ENCODE measurements around the gene FAM163B.

Gene FAM163B

GRCh38 chr9:133609311-133610098 is at the start of gene FAM163B:
TSS of gene FAM163B (minus strand) at chr9:133609389. CDS start at chr9:133580223, 29,166 bp downstream.
- peak; percentile 4 to 42 for DNase-seq

GRCh38 chr9:133657120-133657661 is 48.0 kb upstream of the FAM163B start:
- no peak for DNase-seq

- peak; percentile 21 to 46 for DNase-seq
Measured at GRCh38 chr9:133656211-133657119, 47.3 kb upstream of the FAM163B start.

GRCh38 chr9:133655701-133656100 is 46.5 kb upstream of the FAM163B start:
- DNase-seq, result no peak

GRCh38 chr9:133654736-133655657 is 45.8 kb upstream of the FAM163B start:
- DNase-seq, result no peak

- no peak for DNase-seq
Measured at GRCh38 chr9:133653638-133654037, 44.4 kb upstream of the FAM163B start.

GRCh38 chr9:133650026-133650425 is 40.8 kb upstream of the FAM163B start:
- DNase-seq, result no peak

GRCh38 chr9:133649194-133649593 is 40.0 kb upstream of the FAM163B start:
- DNase-seq, result no peak

- no peak for DNase-seq
Measured at GRCh38 chr9:133647765-133648469, 38.7 kb upstream of the FAM163B start.

- no peak for DNase-seq
Measured at GRCh38 chr9:133647148-133647547, 38.0 kb upstream of the FAM163B start.

GRCh38 chr9:133645021-133645765 is 36.0 kb upstream of the FAM163B start:
- no peak for DNase-seq

- DNase-seq, result no peak
Measured at GRCh38 chr9:133643978-133644760, 35.0 kb upstream of the FAM163B start.

GRCh38 chr9:133643362-133643755 is 34.2 kb upstream of the FAM163B start:
- DNase-seq, result no peak

GRCh38 chr9:133642708-133643361 is 33.6 kb upstream of the FAM163B start:
- no peak for DNase-seq

GRCh38 chr9:133641861-133642595 is 32.8 kb upstream of the FAM163B start:
- no peak for DNase-seq

- no peak for DNase-seq
Measured at GRCh38 chr9:133641396-133641655, 32.1 kb upstream of the FAM163B start.

GRCh38 chr9:133640580-133641395 is 31.6 kb upstream of the FAM163B start:
- no peak for DNase-seq

- no peak for DNase-seq
Measured at GRCh38 chr9:133640160-133640559, 31.0 kb upstream of the FAM163B start.

Data from stimulated activated CD4-positive, alpha-beta T cell treated with anti-CD3 and anti-CD28 coated beads, Interleukin-4, amount 100 ng/mL, for 4 hours (primary cell).